HG03060 (cell line): ENCODE results near the gene CDC42.
"Not testable (repeated sequence)": the region's sequence is repeated elsewhere in the genome, so short reads cannot be mapped to it uniquely, and the experiment has no call there.

Source experiments
- ATAC-seq: cut with Tn5 transposase; IDR thresholded peaks from one replicate; pipeline ENCODE4 v1.9.1; 2021; ENCODE audit warnings: low read depth, moderate number of reproducible peaks; ENCODE audit not compliant: unreplicated experiment

The CDC42 gene

GRCh38 chr1:22034834-22035233, 17.7 kb upstream of the CDC42 start:
- ATAC-seq, result not testable (repeated sequence)

DNA sequence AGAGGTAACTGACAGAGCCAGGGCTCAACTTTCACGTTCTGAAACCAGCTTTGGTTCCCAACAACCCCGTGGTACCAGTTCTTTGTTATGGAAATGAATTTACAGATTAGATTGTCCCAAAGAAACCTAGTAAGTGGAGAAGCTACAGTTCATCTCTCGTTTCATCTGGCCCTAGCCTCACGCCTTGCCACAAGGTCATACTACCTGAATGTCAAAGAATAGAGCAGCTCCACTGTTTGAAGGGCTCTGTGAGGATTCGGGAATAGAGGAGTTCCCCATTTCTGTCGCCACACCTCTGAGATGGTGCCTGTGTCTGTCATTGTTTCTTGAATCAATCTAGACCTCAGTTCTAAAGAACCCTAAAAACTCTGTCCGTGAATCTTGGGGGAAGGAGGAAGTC, 15.0 kb upstream of the CDC42 start:
- ATAC-seq, result no peak

- no peak for ATAC-seq
These were observed 14.5 kb upstream of the CDC42 start for GRCh38 chr1:22038036-22038435.

GRCh38 chr1:22039594-22040285, 12.8 kb upstream of the CDC42 start:
- peak; percentile 86 for ATAC-seq

- no peak for ATAC-seq
These were observed 12.3 kb upstream of the CDC42 start for GRCh38 chr1:22040286-22040623.

- no peak for ATAC-seq
These were observed 11.0 kb upstream of the CDC42 start for GRCh38 chr1:22041505-22041904.

GRCh38 chr1:22043198-22043769, 9.2 kb upstream of the CDC42 start:
- no peak for ATAC-seq

GRCh38 chr1:22044690-22045420, 7.7 kb upstream of the CDC42 start:
- no peak for ATAC-seq

DNA sequence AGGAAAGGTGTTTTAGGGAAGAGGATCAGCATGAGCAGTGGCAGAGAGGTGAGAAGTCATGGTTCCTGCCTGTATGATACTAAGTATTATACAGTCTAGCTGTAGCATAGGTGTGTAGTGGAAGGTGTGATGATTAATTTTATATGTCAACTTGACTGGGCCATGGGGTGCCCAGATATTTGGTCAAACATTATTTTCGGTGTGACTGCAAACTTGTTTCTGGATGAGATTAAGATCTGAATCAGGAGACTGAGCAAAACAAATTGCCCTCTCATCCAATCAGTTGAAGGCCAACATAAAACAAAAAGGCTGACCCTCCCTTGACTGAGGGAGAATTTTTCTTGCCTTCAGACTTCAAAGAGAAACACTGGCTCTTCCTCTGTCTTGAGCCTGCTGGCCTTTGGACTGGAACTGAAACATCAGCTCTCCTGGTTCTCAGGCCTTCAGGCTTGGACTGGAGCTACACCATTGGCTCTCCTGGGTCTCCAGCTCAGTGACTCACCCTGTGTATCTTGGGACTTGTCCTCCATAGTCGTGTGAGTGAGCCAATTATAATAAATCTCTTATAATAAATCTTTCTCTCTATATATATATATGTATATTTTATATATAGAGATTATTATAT, 6.8 kb upstream of the CDC42 start:
- no peak for ATAC-seq

DNA sequence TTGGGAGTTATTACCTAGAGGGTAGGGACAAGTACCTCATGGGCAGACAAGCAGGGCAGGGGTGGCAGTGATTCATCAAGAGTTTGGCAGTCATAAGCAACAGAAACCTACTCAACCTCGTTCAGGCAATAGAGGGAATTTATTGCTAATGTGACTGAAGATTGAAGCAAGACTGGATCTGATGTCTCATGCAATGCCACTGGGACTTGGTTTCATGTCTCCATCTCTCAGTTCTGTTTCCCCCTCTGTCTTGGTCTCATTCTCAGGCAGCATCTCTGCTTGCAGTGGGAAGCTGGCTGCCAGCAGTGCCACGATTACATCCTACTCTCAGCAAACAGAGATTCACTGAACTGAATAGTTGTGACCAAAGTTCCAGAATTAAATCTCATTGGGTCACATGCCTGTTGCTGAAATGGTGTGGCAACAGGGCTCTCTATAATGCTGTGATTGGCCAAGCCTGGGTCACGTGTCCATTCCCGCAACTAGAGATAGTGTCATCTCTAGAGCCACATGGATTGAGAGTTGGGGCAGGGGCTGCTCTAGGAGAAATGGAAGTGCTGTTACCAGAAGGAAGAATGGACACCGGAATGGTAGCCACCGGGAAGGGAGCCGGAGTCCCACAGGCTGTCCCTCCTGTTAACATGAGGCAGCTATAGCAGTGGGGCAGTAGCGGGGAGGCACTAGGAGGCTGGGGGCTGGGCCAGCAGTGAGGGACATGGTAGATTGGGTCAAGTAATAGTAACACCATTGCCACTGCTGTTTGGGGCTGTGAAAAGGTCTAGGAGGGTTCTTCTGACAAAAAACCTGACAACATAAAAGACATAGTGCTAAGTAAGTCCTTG, 3.9 kb upstream of the CDC42 start:
- no peak for ATAC-seq

- no peak for ATAC-seq
These were observed 2.2 kb upstream of the CDC42 start for GRCh38 chr1:22050330-22050729.

- ATAC-seq, result no peak
These were observed 848 bp upstream of the CDC42 start for GRCh38 chr1:22051607-22052114.

- no peak for ATAC-seq
These were observed 730 bp downstream of the CDC42 start for GRCh38 chr1:22053017-22053860.

DNA sequence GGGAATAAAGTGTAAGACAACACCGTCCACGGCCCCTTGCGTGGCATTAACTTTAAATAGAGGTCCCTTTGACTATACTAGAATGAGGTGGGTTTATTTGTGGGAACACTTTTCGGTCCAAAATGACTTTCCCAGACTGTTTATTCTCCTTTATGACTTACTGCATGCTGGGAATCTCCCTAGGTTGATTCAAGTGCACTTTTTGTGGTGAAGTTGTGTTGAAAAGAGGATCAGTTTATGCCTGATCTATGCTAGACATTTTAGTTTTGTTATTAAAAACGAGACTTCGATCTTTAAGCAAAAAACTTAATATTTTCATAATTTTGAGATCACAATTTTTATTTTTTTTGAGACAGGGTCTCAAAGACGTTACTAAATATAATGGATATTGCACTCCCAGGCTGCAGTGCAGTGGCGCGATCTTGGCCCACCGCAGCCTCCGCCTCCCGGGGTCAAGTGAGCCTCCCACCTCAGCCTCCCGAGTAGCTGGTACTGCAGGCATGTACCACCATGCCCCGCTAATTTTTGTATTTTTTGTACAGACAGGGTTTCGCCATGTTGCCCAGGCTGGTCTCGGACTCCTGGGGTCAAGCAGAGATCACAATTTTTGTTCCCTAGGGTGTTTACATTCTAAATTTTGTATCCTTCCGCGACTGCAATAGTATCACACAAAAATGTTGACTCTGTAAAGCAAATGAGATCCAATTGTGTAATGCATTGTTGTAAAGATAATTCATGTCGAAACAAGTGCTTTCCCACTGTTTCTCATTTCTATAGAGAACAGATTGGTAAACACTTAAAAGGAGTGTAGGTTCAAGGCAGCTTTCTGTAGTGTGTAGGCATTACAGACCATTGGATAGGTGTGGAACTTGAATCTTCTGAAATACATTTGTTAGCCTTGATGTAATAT, 1.6 kb downstream of the CDC42 start:
- no peak for ATAC-seq

GRCh38 chr1:22055463-22055862, 3.0 kb downstream of the CDC42 start:
- no peak for ATAC-seq

DNA sequence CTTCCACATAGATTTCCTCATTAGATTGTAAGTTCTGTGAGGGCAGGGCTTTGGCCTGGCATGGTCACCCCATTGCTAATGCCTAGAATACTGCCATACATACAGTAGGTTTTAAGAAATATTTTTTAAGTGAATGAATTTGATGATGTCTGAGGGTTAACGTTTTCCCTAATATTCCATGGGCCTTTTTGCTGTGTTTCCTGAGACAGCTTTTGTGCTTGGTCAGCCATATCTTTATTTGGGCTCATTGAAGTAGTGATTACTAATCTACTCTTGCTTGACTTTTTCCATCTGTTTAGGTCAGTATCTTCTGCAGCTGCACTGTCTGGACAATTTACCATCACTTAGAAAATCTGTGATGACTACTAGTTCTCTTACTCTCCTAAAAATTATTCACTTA, 3.5 kb downstream of the CDC42 start:
- no peak for ATAC-seq

GRCh38 chr1:22056936-22057335, 4.4 kb downstream of the CDC42 start:
- no peak for ATAC-seq

- no peak for ATAC-seq
These were observed 5.4 kb downstream of the CDC42 start for GRCh38 chr1:22057861-22058260.
